K562 (cell line): ENCODE results near the gene MAN2A1. TPM values are rescaled to one million over a fixed set of nuclear protein-coding genes. Genes with fewer than 3 reads are reported as not detected.

ENCODE experiments used
- ATAC-seq: fragments of 200-7000 bp; cut with Tn5 transposase; 3 replicates; pipeline ENCODE4 v1.9.1; 2020; ENCODE audit warnings: moderate library complexity
- BruUV-seq: library from RNA; stranded (reverse); fragments of 400-500 nt; replicated peaks from 2 replicates; lab custom pipeline; 2021; lab: Mats Ljungman, UMichigan
- CTCF ChIA-PET: fragments of 300-600 bp; formaldehyde crosslinking; extraction: SDS; loops from one replicate; lab custom pipeline; 2021; ENCODE audit warnings: low intra/inter-chr PET ratio; lab: Yijun Ruan, JAX
- POLR2A ChIA-PET: fragments of 300-600, 350-650 bp; sonication (Branson Sonifier 250); formaldehyde crosslinking; extraction: SDS; loops from one replicate; lab custom pipeline; 2021; ENCODE audit warnings: antibody characterized with exemption, inconsistent platforms; lab: Yijun Ruan, JAX
- DNase-seq, 4 experiments: peaks; one replicate each; pipeline versions ENCODE4 v3.0.0 to v3.0.0-alpha.2; 2011 to 2018; ENCODE audit warnings: low spot score in 3 of 4, mixed read lengths in 3 of 4; ENCODE audit errors: extremely low read depth in 1 of 4
- FAIRE-seq: peaks from 2 replicates; lab custom pipeline; 2011; peaks lifted over from hg19 to GRCh38; lab: Jason Lieb, UNC
- H2AFZ ChIP-seq: 2 replicates; pipeline ENCODE4 v1.6.0; 2011; ENCODE audit warnings: low read depth, low read length, control low read depth, inconsistent platforms
- H3K27ac ChIP-seq: fragments of 200-600 bp; 3 replicates; pipeline ENCODE4 v1.8.0; 2011; ENCODE audit warnings: low read depth, mild to moderate bottlenecking, control low read depth, inconsistent platforms, low read length, moderate library complexity, mixed read lengths; ENCODE audit errors: extremely low read depth
- H3K27me3 ChIP-seq, 2 experiments: fragments of 300-600 bp in 1 of 2; 2 replicates in 1 of 2; 3 replicates in 1 of 2; pipeline versions ENCODE4 v1.6.0 to v1.8.0; 2011; ENCODE audit warnings: inconsistent platforms in 2 of 2, low read length in 2 of 2, mild to moderate bottlenecking in 1 of 2, mixed read lengths in 1 of 2, moderate library complexity in 1 of 2; ENCODE audit not compliant: control insufficient read depth in 2 of 2, insufficient read depth in 2 of 2
- H3K36me3 ChIP-seq: fragments of 300-600 bp; 3 replicates; pipeline ENCODE4 v1.8.0; 2011; ENCODE audit warnings: mild to moderate bottlenecking, low read length, inconsistent platforms; ENCODE audit not compliant: control insufficient read depth, insufficient read depth
- H3K4me1 ChIP-seq, 2 experiments: fragments of 200-600 bp in 1 of 2; replicated peaks in 1 of 2; 2 replicates in 1 of 2; 3 replicates in 1 of 2; pipeline versions ENCODE4 v1.5.1 to v1.8.0; 2011; ENCODE audit warnings: inconsistent platforms in 2 of 2, low read length in 2 of 2, mild to moderate bottlenecking in 1 of 2, mixed read lengths in 1 of 2, moderate library complexity in 1 of 2; ENCODE audit not compliant: control insufficient read depth in 2 of 2, insufficient read depth in 2 of 2
- H3K4me2 ChIP-seq: 2 replicates; pipeline ENCODE4 v1.6.1; 2011; ENCODE audit warnings: low read length, control low read depth, inconsistent platforms, mixed read lengths; ENCODE audit not compliant: insufficient read depth
- H3K4me3 ChIP-seq: fragments of 200-600 bp; sonication (generic), shearing (Covaris generic); 2 replicates; pipeline ENCODE4 v1.5.1; 2016; ENCODE audit warnings: control low read depth, inconsistent platforms
- H3K79me2 ChIP-seq: fragments of 200-600 bp; 3 replicates; pipeline ENCODE4 v1.8.0; 2011; ENCODE audit warnings: low read length, inconsistent platforms; ENCODE audit not compliant: control insufficient read depth, insufficient read depth
- H3K9ac ChIP-seq, 2 experiments: 2 replicates each; pipeline versions ENCODE4 v1.6.0 to v1.6.1; 2011; ENCODE audit warnings: low read depth in 2 of 2, low read length in 2 of 2, control low read depth in 1 of 2, inconsistent platforms in 1 of 2, mild to moderate bottlenecking in 1 of 2, mixed read lengths in 1 of 2; ENCODE audit not compliant: insufficient read depth in 1 of 2
- H3K9me1 ChIP-seq: one replicate; pipeline ENCODE4 v1.6.0; 2011; ENCODE audit warnings: inconsistent platforms, mild to moderate bottlenecking, low read length, moderate library complexity; ENCODE audit not compliant: control insufficient read depth, insufficient read depth
- H3K9me3 ChIP-seq: replicated peaks from 2 replicates; pipeline ENCODE4 v1.5.1; 2011; ENCODE audit warnings: low read depth, low read length, inconsistent platforms; ENCODE audit not compliant: control insufficient read depth, insufficient read depth
- H4K20me1 ChIP-seq: replicated peaks from 2 replicates; pipeline ENCODE4 v1.6.1; 2011; ENCODE audit warnings: low read length, inconsistent platforms, mixed read lengths; ENCODE audit not compliant: control insufficient read depth, insufficient read depth
- BMI1 ChIP-seq: fragments of 150-350 bp; IDR thresholded peaks from 2 replicates; pipeline ENCODE4 v1.6.1; 2014; ENCODE audit warnings: low read length
- ELF1 ChIP-seq: fragments of 200-800 bp; sonication (Bioruptor generic); IDR thresholded peaks from 2 replicates; pipeline ENCODE4 v1.6.1; 2016; ENCODE audit warnings: missing genetic modification characterization, missing compliant biosample characterization
- MAZ ChIP-seq, 2 experiments: fragments of 450-650 bp in 1 of 2; sonication (generic) in 1 of 2; formaldehyde crosslinking; IDR thresholded peaks in 1 of 2; conservative IDR thresholded peaks in 1 of 2; 2 replicates each; pipeline versions ENCODE4 v1.4.0 to v1.5.0; 2020; ENCODE audit warnings: mild to moderate bottlenecking in 1 of 2, missing genetic modification reagents in 1 of 2
- MIER1 ChIP-seq: fragments of 450-650 bp; IDR thresholded peaks from 2 replicates; pipeline ENCODE4 v1.6.1; 2016; ENCODE audit warnings: antibody characterized with exemption, mild to moderate bottlenecking, low read depth
- NCOA6 ChIP-seq: fragments of 450-650 bp; IDR thresholded peaks from 2 replicates; pipeline ENCODE4 v1.6.1; 2017; ENCODE audit warnings: mild to moderate bottlenecking
- NR3C1 ChIP-seq: sonication (generic); formaldehyde crosslinking; IDR thresholded peaks from 2 replicates; pipeline ENCODE4 v1.8.1; 2022; ENCODE audit warnings: missing genetic modification reagents
- OTX1 ChIP-seq: fragments of 450-650 bp; formaldehyde crosslinking; IDR thresholded peaks from 2 replicates; pipeline ENCODE4 v1.4.0; 2022; ENCODE audit warnings: mild to moderate bottlenecking
- PBX2 ChIP-seq, 2 experiments: IDR thresholded peaks in 1 of 2; conservative IDR thresholded peaks in 1 of 2; 2 replicates each; pipeline ENCODE4 v1.6.1; 2016; ENCODE audit warnings: low read depth in 2 of 2, mild to moderate bottlenecking in 1 of 2, missing compliant biosample characterization in 1 of 2, missing genetic modification characterization in 1 of 2, moderate library complexity in 1 of 2
- PHB2 ChIP-seq: fragments of 450-650 bp; IDR thresholded peaks from 2 replicates; pipeline ENCODE4 v1.6.1; 2017; ENCODE audit warnings: low read depth
- POLR2G ChIP-seq: fragments of 200-400 bp; formaldehyde crosslinking; IDR thresholded peaks from 2 replicates; pipeline ENCODE4 v1.6.1; 2017; ENCODE audit warnings: low read depth, mild to moderate bottlenecking, antibody characterized with exemption, low read length, moderate library complexity
- SIX5 ChIP-seq, 2 experiments: IDR thresholded peaks; 2 replicates each; pipeline ENCODE4 v1.6.1; 2011; ENCODE audit warnings: low read length in 2 of 2, borderline replicate concordance in 1 of 2, low read depth in 1 of 2, mild to moderate bottlenecking in 1 of 2, moderate library complexity in 1 of 2; ENCODE audit not compliant: insufficient read depth in 1 of 2
- SRSF7 ChIP-seq: fragments of 200-400 bp; formaldehyde crosslinking; optimal IDR thresholded peaks from 2 replicates; pipeline ENCODE3; 2017; ENCODE audit warnings: mild to moderate bottlenecking, low read depth, low read length
- TCF7 ChIP-seq: sonication (generic); IDR thresholded peaks from 2 replicates; pipeline ENCODE4 v1.6.1; 2016; ENCODE audit warnings: antibody characterized with exemption, borderline replicate concordance
- TEAD1 ChIP-seq, 2 experiments: fragments of 450-650 bp in 1 of 2; sonication (generic) in 1 of 2; formaldehyde crosslinking; IDR thresholded peaks; 2 replicates each; pipeline versions ENCODE4 v1.4.0 to v1.8.0; 2020 to 2022; ENCODE audit warnings: mild to moderate bottlenecking in 2 of 2, missing genetic modification reagents in 1 of 2
- U2AF1 ChIP-seq: fragments of 200-400 bp; formaldehyde crosslinking; optimal IDR thresholded peaks from 2 replicates; pipeline ENCODE3; 2017; ENCODE audit warnings: mild to moderate bottlenecking, low read depth, low read length, moderate library complexity
- ZC3H11A ChIP-seq: IDR thresholded peaks from 2 replicates; pipeline ENCODE4 v1.6.1; 2012; ENCODE audit warnings: low read depth, low read length, improper control_type of control experiment
- ZNF507 ChIP-seq: conservative IDR thresholded peaks from 2 replicates; pipeline ENCODE4 v1.6.1; 2017; ENCODE audit warnings: missing genetic modification characterization, missing compliant biosample characterization
- ZNF77 ChIP-seq: fragments of 250-450 bp; sonication (Bioruptor Pico); IDR thresholded peaks from 2 replicates; pipeline ENCODE4 v1.5.0; 2020
- WGBS: fragments of 100-300 bp; shearing (Covaris generic); methylation state at CpG from one replicate; pipeline ENCODE4 v1.1.6; 2016; ENCODE audit warnings: low coverage, mixed read lengths; ENCODE audit not compliant: insufficient coverage; ENCODE audit errors: missing lambda C conversion rate; 5-methylcytosine and 5-hydroxymethylcytosine counted together
- in situ Hi-C: fragments of 300-500 bp; cut with MboI; formaldehyde crosslinking; loops from 4 replicates; pipeline ENCODE4 v1.15.0; 2018; ENCODE audit warnings: inconsistent platforms, mixed read lengths
- intact Hi-C: fragments of 100-400 bp; cut with micrococcal nuclease; formaldehyde crosslinking; loops from 2 replicates; pipeline ENCODE4 v1.14.2; 2022
- polyA plus RNA-seq, 8 experiments: library from polyadenylated mRNA; depleted of rRNA in 4 of 8; stranded (reverse) in 5 of 8; unstranded in 3 of 8; fragments of >200 nt; fragmentation: Nextera tagmentation in 2 of 8; fragmentation: Illumina TruSeq in 1 of 8; extraction: Ambion mirVana in 2 of 8; extraction: Trizol in 1 of 8; gene quantifications; 2 replicates each; pipeline versions ENCODE4 v1.2.1 to v1.2.3, GENCODE V29; 2011 to 2014; ENCODE audit warnings: inconsistent platforms in 1 of 8, missing spikeins in 1 of 8
- total RNA-seq, 7 experiments: library from RNA; depleted of rRNA in 6 of 7; stranded (reverse); fragments of >200 nt in 6 of 7; fragmentation: Illumina TruSeq in 2 of 7; extraction: Trizol in 2 of 7; gene quantifications; 2 replicates each; pipeline versions ENCODE4 v1.2.1 to v1.2.3, GENCODE V29; 2011 to 2021; ENCODE audit warnings: low replicate concordance in 1 of 7
- TF ChIP-seq, protein P1 (sequence below): fragments of 450-650 bp; IDR thresholded peaks from 2 replicates; pipeline ENCODE4 v1.6.1; 2016; ENCODE audit warnings: borderline replicate concordance

The MAN2A1 gene
- total and polyA plus RNA-seq, 9 of the 15 experiments (the other 6 are each of a cell fraction or from before 2014, with no cell fraction given) = 5.2 to 32.0 (median 19.8) TPM

DNA sequence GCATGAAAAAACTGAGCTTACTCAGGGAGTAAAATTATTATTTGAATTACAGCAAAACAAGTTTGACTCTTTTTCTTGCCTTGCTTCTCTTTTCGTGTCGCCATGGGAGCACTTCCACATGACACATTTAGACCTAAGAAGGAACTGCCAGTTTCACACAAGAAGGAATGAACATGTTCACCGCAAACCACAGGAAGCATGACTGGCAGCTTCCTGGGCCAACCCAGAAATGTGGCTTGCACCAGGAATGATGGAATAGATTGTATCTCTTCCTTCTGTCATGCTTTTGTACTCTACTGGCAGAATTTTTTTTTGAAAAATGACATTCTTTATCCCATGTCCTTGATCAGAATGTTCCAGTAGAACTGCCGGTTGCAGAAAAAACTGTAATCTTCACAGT, 32.9 kb upstream of the MAN2A1 start (continued):
- TF ChIP-seq MIER1 (no peak), TCF7 (no peak), PBX2 (CRISPR knock-in tag; IDR thresholded peaks at IDR 0.05; ENCODE audit: low read depth) (peak; percentile 65), PBX2 (tag; conservative IDR thresholded peaks at IDR 0.05; ENCODE audit: low read depth) (peak; percentile 86), MAZ (CRISPR knock-in tag; conservative IDR thresholded peaks at IDR 0.05 in 1 of 2, IDR thresholded peaks at IDR 0.05 in 1 of 2) (peak in 1 of 2 experiments; percentile 12; a peak in 1 of 4 replicates), TEAD1 (CRISPR knock-in tag; IDR thresholded peaks at IDR 0.05) (peak; percentile 90 to 91), BMI1 (no peak), ELF1 (tag) (0 out of 2 replicates have a peak, but pooled peaks have one; percentile 34)
- TF ChIP-seq, all 486 proteins: peak for 62

- in situ Hi-C loops (no loop called here), intact Hi-C loops (no loop called here)
- DNase-seq = no peak
- CTCF ChIA-PET = no interaction called here
- FAIRE-seq = no peak
- Histone ChIP-seq H4K20me1 (no peaks in the 10 kb centered on the region), H3K27ac (no peak overlapping the region), H3K4me3 (no peak overlapping the region), H3K27me3 (no peaks in the 10 kb centered on the region), H3K9me1 (no peaks in the 10 kb centered on the region), H3K79me2 (no peaks in the 10 kb centered on the region), H2AFZ (no peak overlapping the region), H3K9me3 (no peaks in the 10 kb centered on the region), H3K4me1 (peaks cover 0 to 8% of the 10 kb centered on the region in 2 experiments; a peak in 3 of 5 replicates), H3K4me2 (no peak overlapping the region), H3K36me3 (no peaks in the 10 kb centered on the region), H3K9ac (no peak overlapping the region)
- 29% methylated on average over 1 of the region's 1 CpG for WGBS
- no peak for ATAC-seq
- no TSS peak for BruUV-seq
- POLR2A ChIA-PET = no interaction called here
- TF ChIP-seq U2AF1 (no peak), NR3C1 (CRISPR knock-in tag) (no peak), ZNF507 (tag) (no peak), NCOA6 (no peak), SIX5 (IDR thresholded peaks at IDR 0.05; ENCODE audit: borderline replicate concordance in 1 of 2, insufficient read depth in 1 of 2, low read depth in 1 of 2, low read length in 2 of 2) (no peak), OTX1 (CRISPR knock-in tag) (no peak), ZNF77 (CRISPR knock-in tag) (no peak), ZC3H11A (no peak), MIER1 (no peak), SRSF7 (no peak), POLR2G (no peak), PHB2 (no peak)
- TF ChIP-seq, protein P1, sequence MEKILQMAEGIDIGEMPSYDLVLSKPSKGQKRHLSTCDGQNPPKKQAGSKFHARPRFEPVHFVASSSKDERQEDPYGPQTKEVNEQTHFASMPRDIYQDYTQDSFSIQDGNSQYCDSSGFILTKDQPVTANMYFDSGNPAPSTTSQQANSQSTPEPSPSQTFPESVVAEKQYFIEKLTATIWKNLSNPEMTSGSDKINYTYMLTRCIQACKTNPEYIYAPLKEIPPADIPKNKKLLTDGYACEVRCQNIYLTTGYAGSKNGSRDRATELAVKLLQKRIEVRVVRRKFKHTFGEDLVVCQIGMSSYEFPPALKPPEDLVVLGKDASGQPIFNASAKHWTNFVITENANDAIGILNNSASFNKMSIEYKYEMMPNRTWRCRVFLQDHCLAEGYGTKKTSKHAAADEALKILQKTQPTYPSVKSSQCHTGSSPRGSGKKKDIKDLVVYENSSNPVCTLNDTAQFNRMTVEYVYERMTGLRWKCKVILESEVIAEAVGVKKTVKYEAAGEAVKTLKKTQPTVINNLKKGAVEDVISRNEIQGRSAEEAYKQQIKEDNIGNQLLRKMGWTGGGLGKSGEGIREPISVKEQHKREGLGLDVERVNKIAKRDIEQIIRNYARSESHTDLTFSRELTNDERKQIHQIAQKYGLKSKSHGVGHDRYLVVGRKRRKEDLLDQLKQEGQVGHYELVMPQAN = no peak
These were observed 29.8 kb upstream of the MAN2A1 start for GRCh38 chr5:109659901-109660300.
